Measurements from ENCODE around the gene HSF2.

Gene HSF2

GRCh38 chr6:122422614-122423267 is 23.3 kb downstream of the HSF2 start:
- Histone ChIP-seq H3K4me3 (ENCODE audit: low read length) (no peak overlapping the region), H3K9me3 (ENCODE audit: control insufficient read depth, insufficient read depth, low read length) (no peaks in the 10 kb centered on the region), H3F3A (ENCODE audit: control insufficient read depth, insufficient read depth) (no peaks in the 10 kb centered on the region), H3K4me2 (ENCODE audit: low read length) (no peak overlapping the region), H3K27me3 (ENCODE audit: control insufficient read depth, low read length) (no peaks in the 10 kb centered on the region), H4K20me1 (ENCODE audit: control insufficient read depth, insufficient read depth, low read depth, low read length) (no peaks in the 10 kb centered on the region), H3K9me2 (replicated peaks; ENCODE audit: control insufficient read depth, low read length) (no peaks in the 10 kb centered on the region), H3K4me1 (ENCODE audit: control insufficient read depth, low read length) (no peaks in the 10 kb centered on the region), H3K79me2 (ENCODE audit: control insufficient read depth, low read length) (no peaks in the 10 kb centered on the region), H3K27ac (ENCODE audit: low read depth, low read length) (no peak overlapping the region), H3K36me3 (ENCODE audit: control insufficient read depth, low read length) (peaks cover 81% of the 10 kb centered on the region)
- TF ChIP-seq EZH2phosphoT487 (IDR thresholded peaks at IDR 0.05; ENCODE audit: borderline replicate concordance, low read length) (no peak), CTCF (IDR thresholded peaks at IDR 0.05; ENCODE audit: low read depth, low read length, poor library complexity, severe bottlenecking) (no peak)

GRCh38 chr6:122423734-122424133 is 24.3 kb downstream of the HSF2 start:
- H3K27me3 ChIP-seq (ENCODE audit: control insufficient read depth, low read length): no peaks in the 10 kb centered on the region
- peaks cover 82% of the 10 kb centered on the region for H3K36me3 ChIP-seq (ENCODE audit: control insufficient read depth, low read length)
- no peak overlapping the region for H3K27ac ChIP-seq (ENCODE audit: low read depth, low read length)
- no peaks in the 10 kb centered on the region for H3F3A ChIP-seq (ENCODE audit: control insufficient read depth, insufficient read depth)
- H3K9me2 ChIP-seq (replicated peaks; ENCODE audit: control insufficient read depth, low read length): no peaks in the 10 kb centered on the region
- H3K9me3 ChIP-seq (ENCODE audit: control insufficient read depth, insufficient read depth, low read length): no peaks in the 10 kb centered on the region
- H3K79me2 ChIP-seq (ENCODE audit: control insufficient read depth, low read length): no peaks in the 10 kb centered on the region
- no peaks in the 10 kb centered on the region for H3K4me1 ChIP-seq (ENCODE audit: control insufficient read depth, low read length)
- no peak for TF ChIP-seq CTCF (IDR thresholded peaks at IDR 0.05; ENCODE audit: low read depth, low read length, poor library complexity, severe bottlenecking)
- no peak for TF ChIP-seq EZH2phosphoT487 (IDR thresholded peaks at IDR 0.05; ENCODE audit: borderline replicate concordance, low read length)
- H3K4me2 ChIP-seq (ENCODE audit: low read length): no peak overlapping the region
- no peak overlapping the region for H3K4me3 ChIP-seq (ENCODE audit: low read length)
- H4K20me1 ChIP-seq (ENCODE audit: control insufficient read depth, insufficient read depth, low read depth, low read length): no peaks in the 10 kb centered on the region

GRCh38 chr6:122426597-122426996 is 27.1 kb downstream of the HSF2 start:
- peaks cover 89% of the 10 kb centered on the region for H3K36me3 ChIP-seq (ENCODE audit: control insufficient read depth, low read length)
- H3K9me2 ChIP-seq (replicated peaks; ENCODE audit: control insufficient read depth, low read length): no peaks in the 10 kb centered on the region
- no peak overlapping the region for H3K27ac ChIP-seq (ENCODE audit: low read depth, low read length)
- no peaks in the 10 kb centered on the region for H3F3A ChIP-seq (ENCODE audit: control insufficient read depth, insufficient read depth)
- no peak overlapping the region for H3K4me3 ChIP-seq (ENCODE audit: low read length)
- no peaks in the 10 kb centered on the region for H4K20me1 ChIP-seq (ENCODE audit: control insufficient read depth, insufficient read depth, low read depth, low read length)
- no peaks in the 10 kb centered on the region for H3K79me2 ChIP-seq (ENCODE audit: control insufficient read depth, low read length)
- no peaks in the 10 kb centered on the region for H3K9me3 ChIP-seq (ENCODE audit: control insufficient read depth, insufficient read depth, low read length)
- H3K27me3 ChIP-seq (ENCODE audit: control insufficient read depth, low read length): no peaks in the 10 kb centered on the region
- no peak overlapping the region for H3K4me2 ChIP-seq (ENCODE audit: low read length)
- TF ChIP-seq CTCF (IDR thresholded peaks at IDR 0.05; ENCODE audit: low read depth, low read length, poor library complexity, severe bottlenecking) (no peak), EZH2phosphoT487 (IDR thresholded peaks at IDR 0.05; ENCODE audit: borderline replicate concordance, low read length) (no peak)
- no peaks in the 10 kb centered on the region for H3K4me1 ChIP-seq (ENCODE audit: control insufficient read depth, low read length)

Measured in DOHH2 (cell line).